Mucosa of stomach (tissue), 1 donor: Measurements from ENCODE around the gene CNTNAP4.

Experiments used
- H3K27me3 ChIP-seq: one replicate; pipeline ENCODE4 v1.7.0; 2013; ENCODE audit warnings: mild to moderate bottlenecking, low read length; ENCODE audit not compliant: control insufficient read depth, insufficient read depth
- H3K36me3 ChIP-seq: one replicate; pipeline ENCODE4 v1.7.0; 2013; ENCODE audit warnings: low read length; ENCODE audit not compliant: control insufficient read depth, insufficient read depth
- H3K4me1 ChIP-seq: one replicate; pipeline ENCODE4 v1.7.0; 2013; ENCODE audit warnings: mild to moderate bottlenecking, low read length; ENCODE audit not compliant: control insufficient read depth, insufficient read depth
- H3K4me3 ChIP-seq: one replicate; pipeline ENCODE4 v1.7.0; 2013; ENCODE audit warnings: low read length
- H3K9ac ChIP-seq: one replicate; pipeline ENCODE4 v1.7.0; 2013; ENCODE audit warnings: mild to moderate bottlenecking, low read length, moderate library complexity
- H3K9me3 ChIP-seq: one replicate; pipeline ENCODE4 v1.7.0; 2013; ENCODE audit warnings: mild to moderate bottlenecking, low read length, moderate library complexity; ENCODE audit not compliant: control insufficient read depth
- donor health status: Pancreatic carcinoma.

Gene CNTNAP4

GRCh38 chr16:76318565-76318964 is 41.4 kb downstream of the CNTNAP4 start:
- no peak overlapping the region for H3K9ac ChIP-seq
- H3K27me3 ChIP-seq: no peaks in the 10 kb centered on the region
- no peak overlapping the region for H3K4me3 ChIP-seq
- H3K36me3 ChIP-seq: no peaks in the 10 kb centered on the region
- no peaks in the 10 kb centered on the region for H3K4me1 ChIP-seq
- H3K9me3 ChIP-seq: no peaks in the 10 kb centered on the region

- H3K36me3 ChIP-seq: no peaks in the 10 kb centered on the region
- H3K9me3 ChIP-seq: no peaks in the 10 kb centered on the region
- H3K9ac ChIP-seq: no peak overlapping the region
- no peaks in the 10 kb centered on the region for H3K4me1 ChIP-seq
- no peak overlapping the region for H3K4me3 ChIP-seq
- no peaks in the 10 kb centered on the region for H3K27me3 ChIP-seq
Observed at GRCh38 chr16:76329106-76329505, 51.9 kb downstream of the CNTNAP4 start.

DNA sequence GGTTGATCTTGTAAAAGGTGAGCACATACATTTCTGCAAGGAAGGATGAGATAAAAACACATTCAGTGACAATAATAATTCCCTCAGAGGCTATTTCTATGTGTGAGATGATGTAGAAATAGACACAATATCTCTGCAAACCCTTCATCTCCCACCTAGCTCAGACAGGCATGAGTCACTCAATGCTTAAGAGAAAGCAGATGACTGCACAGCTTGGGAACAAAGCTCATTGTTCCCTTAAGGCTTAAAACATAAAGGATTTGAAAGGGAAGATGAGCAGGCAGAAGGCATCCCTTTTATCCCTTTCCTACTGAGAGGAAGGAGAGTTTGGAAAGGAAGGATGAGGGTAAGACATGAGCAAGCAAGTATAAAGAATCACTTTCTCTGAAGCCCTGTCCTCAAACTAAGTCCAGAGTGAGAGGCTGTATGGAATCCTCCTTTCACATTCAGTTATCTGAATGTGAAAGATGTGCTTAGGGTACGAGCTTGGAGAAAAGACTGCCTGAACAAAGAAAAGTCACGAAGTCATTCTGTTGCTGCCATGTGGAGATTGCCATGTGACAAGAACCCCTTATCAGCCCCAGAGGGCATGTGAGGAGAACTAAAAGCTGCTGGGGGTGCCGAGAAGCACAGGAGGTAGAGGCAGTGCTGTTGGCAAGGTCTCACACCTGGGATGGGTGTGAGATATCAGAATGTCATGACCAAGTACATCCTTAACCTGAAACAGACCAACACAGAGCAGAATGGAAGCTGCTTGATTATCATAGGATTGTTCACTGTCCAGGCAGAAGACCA is 58.2 kb downstream of the CNTNAP4 start:
- Histone ChIP-seq H3K4me1 (no peaks in the 10 kb centered on the region), H3K4me3 (no peak overlapping the region), H3K9me3 (no peaks in the 10 kb centered on the region), H3K27me3 (no peaks in the 10 kb centered on the region), H3K9ac (no peak overlapping the region), H3K36me3 (no peaks in the 10 kb centered on the region)

DNA sequence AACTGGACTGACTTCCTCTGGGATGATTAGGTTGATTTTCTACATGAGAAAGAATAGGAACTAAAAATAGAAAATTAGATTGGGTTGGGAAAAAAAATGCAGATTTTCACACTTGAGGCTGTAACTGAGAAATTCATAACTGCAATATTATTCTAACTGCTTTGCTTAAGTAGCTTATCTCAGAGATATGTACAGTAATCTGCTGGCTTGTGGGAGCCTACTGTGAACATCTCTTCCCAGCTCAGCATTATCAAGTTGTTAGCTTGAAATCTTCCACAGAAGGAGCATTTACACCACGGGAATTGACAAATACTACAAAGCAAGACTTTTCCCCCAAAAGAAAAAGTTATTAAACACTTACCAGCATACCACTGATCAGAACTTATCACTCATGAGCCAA is 58.9 kb downstream of the CNTNAP4 start:
- Histone ChIP-seq H3K9me3 (no peaks in the 10 kb centered on the region), H3K27me3 (no peaks in the 10 kb centered on the region), H3K4me1 (no peaks in the 10 kb centered on the region), H3K4me3 (no peak overlapping the region), H3K9ac (no peak overlapping the region), H3K36me3 (no peaks in the 10 kb centered on the region)

DNA sequence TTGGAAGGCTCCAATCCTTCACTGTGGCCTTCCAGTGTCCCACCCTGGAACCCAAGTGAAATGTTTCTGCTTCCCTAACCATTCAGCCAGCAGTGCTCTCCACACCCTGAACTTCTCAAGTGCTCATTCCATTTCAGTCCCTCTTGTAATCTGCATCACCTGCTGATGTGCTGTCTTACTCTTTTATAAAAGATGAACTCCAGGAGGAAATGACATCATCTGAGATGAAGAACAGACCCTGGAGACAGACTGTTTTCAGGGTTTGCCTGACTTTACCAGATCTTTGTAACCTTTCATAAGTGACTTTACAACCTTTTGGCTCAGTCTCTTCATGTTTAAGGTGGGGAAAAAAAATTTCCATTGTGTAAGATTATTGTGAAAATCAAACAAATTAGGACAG is 61.3 kb downstream of the CNTNAP4 start:
- Histone ChIP-seq H3K9me3 (no peaks in the 10 kb centered on the region), H3K27me3 (no peaks in the 10 kb centered on the region), H3K9ac (no peak overlapping the region), H3K4me3 (no peak overlapping the region), H3K4me1 (no peaks in the 10 kb centered on the region), H3K36me3 (no peaks in the 10 kb centered on the region)

GRCh38 chr16:76343769-76344168 is 66.6 kb downstream of the CNTNAP4 start:
- no peaks in the 10 kb centered on the region for H3K4me1 ChIP-seq
- H3K9me3 ChIP-seq: no peaks in the 10 kb centered on the region
- no peak overlapping the region for H3K9ac ChIP-seq
- no peaks in the 10 kb centered on the region for H3K36me3 ChIP-seq
- no peak overlapping the region for H3K4me3 ChIP-seq
- H3K27me3 ChIP-seq: no peaks in the 10 kb centered on the region

DNA sequence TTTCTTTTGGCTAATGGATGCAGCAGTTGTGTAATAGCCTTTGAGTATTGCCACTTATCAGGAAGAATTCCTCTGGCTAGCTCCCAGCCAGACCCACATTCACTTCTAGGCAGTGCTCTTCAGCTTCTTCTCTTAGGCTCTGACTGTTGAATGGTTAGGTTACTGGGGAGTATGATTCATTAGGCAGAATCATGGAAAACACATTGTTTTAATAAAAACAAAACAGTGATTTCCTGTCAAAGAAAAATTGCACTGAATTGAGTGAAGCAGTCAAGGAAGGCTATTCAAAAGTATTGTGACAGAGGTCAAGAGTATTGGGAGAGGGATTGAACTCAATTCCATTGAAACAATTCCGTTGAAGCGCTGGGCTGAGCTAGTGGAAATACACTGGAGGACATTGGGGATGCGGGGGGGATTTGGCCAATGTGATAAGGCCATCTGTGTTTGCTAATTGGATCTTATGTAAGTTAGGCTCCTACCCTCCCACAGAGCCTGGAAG is 68.0 kb downstream of the CNTNAP4 start:
- no peaks in the 10 kb centered on the region for H3K27me3 ChIP-seq
- no peaks in the 10 kb centered on the region for H3K9me3 ChIP-seq
- no peak overlapping the region for H3K4me3 ChIP-seq
- no peaks in the 10 kb centered on the region for H3K4me1 ChIP-seq
- no peaks in the 10 kb centered on the region for H3K36me3 ChIP-seq
- H3K9ac ChIP-seq: no peak overlapping the region

DNA sequence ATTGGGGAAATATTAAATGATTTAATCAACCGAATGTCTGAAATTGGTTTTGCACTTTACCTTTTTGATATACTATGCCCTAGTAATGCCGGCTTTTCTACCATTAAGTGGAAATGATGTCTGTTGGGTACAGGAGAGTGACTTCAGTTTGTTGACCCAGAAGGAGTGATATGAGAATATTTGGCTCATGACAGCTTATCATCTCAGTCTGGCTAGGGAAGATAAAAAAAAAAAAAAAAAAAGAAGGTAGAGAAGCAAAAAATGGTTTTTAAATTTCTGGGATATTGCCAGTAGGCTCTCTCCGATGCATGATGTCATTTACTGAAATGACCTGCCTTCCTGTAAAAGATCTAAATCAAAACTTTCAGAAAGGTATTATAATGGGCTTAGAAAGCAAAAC is 69.0 kb downstream of the CNTNAP4 start:
- H3K36me3 ChIP-seq: no peaks in the 10 kb centered on the region
- H3K4me1 ChIP-seq: no peaks in the 10 kb centered on the region
- H3K27me3 ChIP-seq: no peaks in the 10 kb centered on the region
- no peak overlapping the region for H3K4me3 ChIP-seq
- H3K9me3 ChIP-seq: no peaks in the 10 kb centered on the region
- no peak overlapping the region for H3K9ac ChIP-seq

GRCh38 chr16:76351441-76351840 is 74.2 kb downstream of the CNTNAP4 start:
- H3K9me3 ChIP-seq: no peaks in the 10 kb centered on the region
- no peak overlapping the region for H3K4me3 ChIP-seq
- no peaks in the 10 kb centered on the region for H3K4me1 ChIP-seq
- H3K9ac ChIP-seq: no peak overlapping the region
- H3K36me3 ChIP-seq: no peaks in the 10 kb centered on the region
- H3K27me3 ChIP-seq: no peaks in the 10 kb centered on the region

GRCh38 chr16:76360404-76360803 is 83.2 kb downstream of the CNTNAP4 start:
- no peak overlapping the region for H3K4me3 ChIP-seq
- H3K4me1 ChIP-seq: no peaks in the 10 kb centered on the region
- no peaks in the 10 kb centered on the region for H3K27me3 ChIP-seq
- H3K36me3 ChIP-seq: no peaks in the 10 kb centered on the region
- no peak overlapping the region for H3K9ac ChIP-seq
- H3K9me3 ChIP-seq: no peaks in the 10 kb centered on the region

GRCh38 chr16:76370344-76370743 is 93.1 kb downstream of the CNTNAP4 start:
- no peak overlapping the region for H3K4me3 ChIP-seq
- no peaks in the 10 kb centered on the region for H3K36me3 ChIP-seq
- no peaks in the 10 kb centered on the region for H3K9me3 ChIP-seq
- H3K4me1 ChIP-seq: no peaks in the 10 kb centered on the region
- H3K9ac ChIP-seq: no peak overlapping the region
- H3K27me3 ChIP-seq: no peaks in the 10 kb centered on the region

DNA sequence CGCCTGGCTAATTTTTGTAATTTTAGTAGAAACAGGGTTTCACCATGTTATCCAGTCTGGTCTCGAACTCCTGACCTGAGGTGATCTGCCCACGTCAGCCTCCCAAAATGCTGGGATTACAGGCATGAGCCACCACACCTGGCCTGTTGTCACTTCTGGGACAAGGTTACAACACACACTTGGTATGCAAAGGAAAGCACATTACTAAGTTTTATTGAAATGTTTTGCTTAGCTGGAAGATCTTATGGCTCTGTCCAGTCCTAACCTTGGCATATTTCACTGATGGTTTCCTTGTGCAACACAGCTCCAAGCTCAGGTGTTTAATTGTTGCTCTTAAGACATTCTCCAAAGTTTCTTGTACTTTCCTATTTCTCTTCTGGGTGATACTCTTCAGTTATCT is 94.2 kb downstream of the CNTNAP4 start:
- Histone ChIP-seq H3K9ac (no peak overlapping the region), H3K4me3 (no peak overlapping the region), H3K36me3 (no peaks in the 10 kb centered on the region), H3K27me3 (no peaks in the 10 kb centered on the region), H3K9me3 (no peaks in the 10 kb centered on the region), H3K4me1 (no peaks in the 10 kb centered on the region)

DNA sequence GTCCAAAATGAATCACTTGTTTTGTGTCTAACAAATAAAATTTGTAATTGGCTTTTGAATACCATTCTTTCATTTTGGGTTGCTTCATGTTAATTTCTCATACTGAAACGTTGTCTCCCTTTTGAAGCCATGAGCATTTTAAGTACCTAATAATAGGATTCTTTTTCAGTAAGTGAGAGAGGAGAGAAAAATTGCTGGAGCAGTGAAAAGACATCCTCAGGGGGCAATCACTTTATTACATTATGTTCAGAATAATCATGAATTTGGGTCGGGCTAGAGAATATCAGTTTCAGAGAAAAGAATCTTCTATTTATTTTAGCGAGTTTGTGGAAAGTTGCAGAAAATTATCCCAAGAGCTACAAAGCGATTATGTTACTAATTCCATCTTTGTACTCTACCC is 96.8 kb downstream of the CNTNAP4 start:
- Histone ChIP-seq H3K9me3 (no peaks in the 10 kb centered on the region), H3K9ac (no peak overlapping the region), H3K4me3 (no peak overlapping the region), H3K27me3 (no peaks in the 10 kb centered on the region), H3K4me1 (no peaks in the 10 kb centered on the region), H3K36me3 (no peaks in the 10 kb centered on the region)
